Peyer's patch (tissue), 4 donors: ENCODE data around the gene FARSB.

ENCODE experiments used
- CTCF ChIP-seq, 6 experiments: fragments of 450-650 bp in 4 of 6; fragments of 200-600 bp in 2 of 6; sonication (generic) in 1 of 6; IDR thresholded peaks; one replicate each; pipeline ENCODE4 v1.5.1; 2017 to 2019; ENCODE audit warnings: antibody characterized with exemption in 6 of 6, mild to moderate bottlenecking in 3 of 6, moderate library complexity in 1 of 6
- POLR2A ChIP-seq, 2 donors: fragments of 450-650 bp; IDR thresholded peaks; one replicate each; pipeline ENCODE4 v1.5.1; 2017; ENCODE audit warnings: antibody characterized with exemption in 2 of 2, mild to moderate bottlenecking in 2 of 2, moderate library complexity in 2 of 2

- TF ChIP-seq CTCF (IDR thresholded peaks at IDR 0.05) (no peak), POLR2A (IDR thresholded peaks at IDR 0.05) (no peak)
Measured at GRCh38 chr2:222651718-222652418, 4.0 kb downstream of the FARSB start.
